Activated CD8-positive, alpha-beta memory T cell treated with anti-CD3 and anti-CD28 coated beads, Interleukin-2, amount 50 U/mL, for 48 hours (primary cell): ENCODE results near the gene FUNDC1.

Experiments used
- DNase-seq: peaks from one replicate; pipeline ENCODE4 v3.0.0-alpha.2; 2020

FUNDC1 gene

GRCh38 chrX:44474410-44474809, 68.2 kb downstream of the FUNDC1 start:
- DNase-seq = no peak
